ENCODE data around the gene BBLN. TPM values are rescaled to one million over a fixed set of nuclear protein-coding genes. Genes with fewer than 3 reads are reported as not detected.
"Not testable (repeated sequence)": the region's sequence is repeated elsewhere in the genome, so short reads cannot be mapped to it uniquely, and the experiment has no call there.

The BBLN gene, protein sequence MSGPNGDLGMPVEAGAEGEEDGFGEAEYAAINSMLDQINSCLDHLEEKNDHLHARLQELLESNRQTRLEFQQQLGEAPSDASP
- 100 to 1,000 TPM in 2 of 9 donors, 10 to 100 TPM in 7; 29.9 to 280 (median 46.4) TPM for total RNA-seq
- polyA plus RNA-seq, result 100 to 1,000 TPM in 1 of 2 donors, 10 to 100 TPM in 1; 47.3 to 122 TPM
- long read RNA-seq, donor 1, transcript C9orf16-201 (2 exons, 713 nt), result major isoform, 22 of 26 reads
- long read RNA-seq, donor 1, partial matches to known transcripts, result 3 of 26 reads
- long read RNA-seq, donor 1, other reads (novel, unspliced or antisense), result 1 of 26 reads
- long read RNA-seq, donor 2, transcript C9orf16-201 (2 exons, 713 nt), result major isoform, 21 of 27 reads
- long read RNA-seq, donor 2, partial matches to known transcripts, result 0 of 27 reads
- long read RNA-seq, donor 2, other reads (novel, unspliced or antisense), result 3 of 27 reads
- long read RNA-seq, donor 3, transcript C9orf16-201 (2 exons, 713 nt), result major isoform, 25 of 25 reads
- long read RNA-seq, donor 3, partial matches to known transcripts, result 0 of 25 reads
- long read RNA-seq, donor 3, other reads (novel, unspliced or antisense), result 0 of 25 reads

DNA sequence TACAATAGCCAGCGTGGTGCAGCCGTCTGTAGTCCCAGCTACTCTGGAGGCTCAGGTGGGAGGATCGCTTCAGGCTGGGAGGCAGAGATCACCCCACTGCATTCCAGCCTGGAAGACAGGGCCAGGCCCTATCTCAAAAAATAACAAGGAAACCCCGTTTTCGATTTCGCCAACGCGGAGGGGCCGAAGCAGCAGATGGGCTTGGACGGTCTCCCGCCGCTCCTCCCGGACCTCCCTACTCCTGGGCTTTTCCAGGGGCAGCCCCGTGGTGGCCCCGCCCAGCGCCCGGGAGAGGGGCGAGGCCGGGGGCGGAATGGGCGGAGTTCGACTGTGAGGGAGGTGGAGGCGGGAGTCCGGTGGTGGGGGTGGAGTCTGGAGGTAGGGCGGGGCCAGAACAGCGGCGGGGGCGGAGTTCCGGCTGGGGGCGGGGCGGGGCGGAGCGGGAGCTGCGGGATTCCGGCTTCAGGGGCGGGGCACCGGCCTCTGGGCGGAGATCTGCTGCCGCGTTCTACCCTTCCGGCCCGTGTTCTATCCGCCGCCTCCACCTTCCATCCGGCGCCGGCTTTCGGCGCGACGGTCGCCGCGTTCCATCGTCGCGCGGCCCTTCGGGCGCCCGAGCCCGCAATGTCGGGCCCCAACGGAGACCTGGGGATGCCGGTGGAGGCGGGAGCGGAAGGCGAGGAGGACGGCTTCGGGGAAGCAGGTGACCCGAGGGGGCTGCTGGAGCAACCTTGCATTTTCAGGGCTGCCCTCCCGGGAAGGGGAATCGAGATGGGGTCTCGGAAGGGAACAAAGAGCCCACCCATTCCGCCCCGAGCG, at the start of gene BBLN:
Gene BBLN (plus strand): TSS at position 482 of the 819 bp plus-strand sequence. CDS start 143 bp downstream, at position 625.
- H3K27ac ChIP-seq, result peak within 1 kb of the TSS in 11 of 12 donors; percentile 60 to 88 (median 77)
- no peaks in the 10 kb centered on the region for H3K27me3 ChIP-seq
- no peaks in the 10 kb centered on the region for H3K9me3 ChIP-seq
- TF ChIP-seq CTCF (IDR thresholded peaks at IDR 0.05) (no peak), POLR2A (IDR thresholded peaks at IDR 0.05) (peak in 1 of 2 donors; percentile 67)
- intact Hi-C loops (cut with DNase I), result loop anchor here in 1 of 10 donors (2.0 kb wide), 1 partner anchor 31 kb away; no protein-coding TSS in a partner anchor
- WGBS, 4 donors, result 1% methylated on average over 36 to 77 of the region's 77 CpGs
- peak; percentile 92 to 96 (median 94) for ATAC-seq
- peaks cover 0 to 28% (median 17%) of the 10 kb centered on the region in 9 donors for H3K36me3 ChIP-seq
- peak within 1 kb of the TSS; percentile 57 to 92 (median 76) for H3K4me3 ChIP-seq
- H3K4me1 ChIP-seq, result peaks cover 0 to 23% (median 9%) of the 10 kb centered on the region in 12 donors
- DNase-seq, result peak; percentile 96 to 98 (median 96)

- not testable (repeated sequence) for H3K4me1 ChIP-seq
Measured at GRCh38 chr9:128111726-128112125, 48.3 kb upstream of the BBLN start.

DNA sequence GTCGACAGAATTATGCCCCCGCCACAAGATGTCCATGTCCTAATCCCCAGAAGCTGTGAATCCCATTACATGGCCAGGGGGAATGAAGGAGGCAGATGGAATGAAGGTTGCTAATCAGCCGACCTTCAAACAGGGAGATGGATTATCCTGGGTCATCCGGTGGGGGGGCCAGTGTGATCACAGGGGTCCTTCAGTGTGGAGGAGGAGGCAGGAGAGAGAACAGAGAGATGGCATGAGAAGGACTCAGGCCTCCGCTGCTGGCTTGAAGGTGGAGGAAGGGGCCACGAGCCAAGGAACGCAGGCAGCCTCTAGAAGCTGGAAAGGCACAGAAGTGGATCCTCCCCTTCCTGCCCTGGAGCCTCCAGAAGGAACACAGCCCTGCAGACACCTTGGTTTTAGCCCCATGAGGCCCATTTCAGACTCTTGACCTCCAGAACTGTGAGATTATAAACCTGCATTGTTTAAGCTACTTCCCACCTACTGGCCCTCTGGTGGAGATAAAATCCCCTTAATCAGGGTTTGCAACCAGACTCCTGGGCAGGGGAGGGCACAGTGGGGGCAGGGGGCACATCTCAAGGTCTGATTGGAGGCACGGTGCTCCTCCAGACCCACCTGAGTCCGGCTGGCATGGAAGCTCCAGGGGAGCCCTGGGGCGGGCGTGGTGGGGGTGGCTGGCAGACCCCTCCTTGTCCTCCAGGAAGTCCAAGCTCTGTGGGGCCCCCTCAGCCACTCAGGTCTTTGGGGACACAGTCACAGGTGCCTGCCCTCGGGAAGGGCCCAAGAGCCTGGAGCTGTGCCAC, 46.3 kb upstream of the BBLN start:
- DNase-seq (peak in 3 of 5 donors; percentile 11 to 24 (median 22)), ATAC-seq (no peak)
- 93 to 100% (median 95%) methylated on average over 12 of the region's 12 CpGs for WGBS, 4 donors
- Histone ChIP-seq H3K36me3 (peaks cover 0 to 24% (median 16%) of the 10 kb centered on the region in 9 donors), H3K27ac (no peak overlapping the region), H3K4me1 (peaks cover 0 to 17% (median 7%) of the 10 kb centered on the region in 12 donors), H3K27me3 (no peaks in the 10 kb centered on the region), H3K4me3 (no peak overlapping the region), H3K9me3 (no peaks in the 10 kb centered on the region)
- intact Hi-C loops (cut with DNase I), result no loop called here
- TF ChIP-seq CTCF (IDR thresholded peaks at IDR 0.05) (no peak), POLR2A (IDR thresholded peaks at IDR 0.05) (no peak)

More at GRCh38 chr9:128111726-128112125, 48.3 kb upstream of the BBLN start:
- H3K27ac ChIP-seq; ATAC-seq; H3K4me3 ChIP-seq; H3K27me3 ChIP-seq; H3K9me3 ChIP-seq; intact Hi-C loops (cut with DNase I): not testable (repeated sequence)
- peaks cover 4 to 43% (median 36%) of the 10 kb centered on the region in 9 donors for H3K36me3 ChIP-seq
- WGBS, 4 donors, result 85 to 91% (median 86%) methylated on average over 12 of the region's 12 CpGs
- peak in 2 of 5 donors; percentile 5 to 40 for DNase-seq
